Measurements from ENCODE around the gene CLEC1B.

Gene CLEC1B

DNA sequence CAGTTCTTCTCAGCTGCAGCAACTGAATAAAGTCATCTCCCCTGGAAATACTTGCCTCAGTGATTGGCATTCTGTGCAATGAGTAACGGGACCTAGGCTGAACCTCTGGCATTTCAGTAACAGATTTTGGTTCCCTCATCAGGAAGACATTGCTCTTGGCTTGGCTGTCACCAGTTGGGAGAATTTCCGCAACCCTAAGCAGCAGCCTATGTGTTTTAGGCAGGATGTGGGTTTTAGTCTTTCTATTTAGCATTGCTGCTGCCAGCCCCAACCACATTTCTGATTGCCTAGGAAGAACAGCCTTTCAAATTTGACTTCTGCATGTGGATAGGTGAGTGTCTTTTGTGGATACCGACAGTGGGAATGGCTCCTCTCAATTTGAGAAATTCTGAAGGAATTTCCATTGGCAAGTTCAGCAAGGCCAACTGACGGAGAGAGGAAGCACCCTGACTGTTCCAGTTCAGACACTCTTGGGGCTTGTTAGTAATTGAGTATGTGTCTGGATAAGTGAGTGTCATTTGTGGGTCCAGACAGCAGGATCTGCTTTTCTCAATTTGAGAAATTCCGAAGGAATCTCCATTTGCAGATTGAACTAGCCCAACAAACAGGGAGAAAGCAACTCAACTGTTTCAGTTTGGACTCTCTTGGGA, 47.8 kb downstream of the CLEC1B start:
- H3K4me3 ChIP-seq (ENCODE audit: low read depth, low read length): no peak overlapping the region
- ChIA-PET CTCF (no interaction called here), POLR2A (no interaction called here)
- TF ChIP-seq CTCF (IDR thresholded peaks at IDR 0.05; ENCODE audit: insufficient read depth, low read length, missing control alignments): no peak
- DNase-seq (ENCODE audit: low read depth, low spot score): no peak

GRCh38 chr12:9948606-9949296, 50.2 kb downstream of the CLEC1B start:
- ChIA-PET POLR2A (no interaction called here), CTCF (interaction anchor here (1.3 kb wide), 1 partner anchor 61 kb away, joined by 4 read pairs; the partner anchor contains the start of gene CLEC12B)
- H3K4me3 ChIP-seq (ENCODE audit: low read depth, low read length): no peak overlapping the region
- no peak for DNase-seq (ENCODE audit: low read depth, low spot score)
- no peak for TF ChIP-seq CTCF (IDR thresholded peaks at IDR 0.05; ENCODE audit: insufficient read depth, low read length, missing control alignments)

DNA sequence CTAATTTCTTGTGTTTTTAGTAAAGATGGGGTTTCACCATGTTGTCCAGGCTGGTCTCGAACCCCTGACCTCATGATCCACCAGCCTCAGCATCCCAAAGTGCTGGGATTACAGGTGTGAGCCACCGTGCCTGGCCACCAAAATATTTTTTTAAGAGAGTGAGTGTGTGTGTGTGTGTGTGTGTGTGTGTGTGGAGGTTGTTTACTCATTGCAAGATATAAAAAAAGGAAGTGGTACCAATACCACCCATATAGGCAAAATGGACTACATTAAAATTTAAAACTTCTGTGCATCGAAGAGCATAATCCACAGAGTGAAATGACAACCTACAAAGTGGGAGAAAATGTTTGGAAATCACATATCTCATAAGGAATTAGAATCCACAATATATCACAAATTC, 51.2 kb downstream of the CLEC1B start:
- no peak for DNase-seq (ENCODE audit: low read depth, low spot score)
- ChIA-PET CTCF (interaction anchor here (1.1 kb wide), 1 partner anchor 62 kb away, joined by 3 read pairs; no protein-coding TSS in a partner anchor), POLR2A (no interaction called here)
- H3K4me3 ChIP-seq (ENCODE audit: low read depth, low read length): no peak overlapping the region
- TF ChIP-seq CTCF (IDR thresholded peaks at IDR 0.05; ENCODE audit: insufficient read depth, low read length, missing control alignments): no peak

DNA sequence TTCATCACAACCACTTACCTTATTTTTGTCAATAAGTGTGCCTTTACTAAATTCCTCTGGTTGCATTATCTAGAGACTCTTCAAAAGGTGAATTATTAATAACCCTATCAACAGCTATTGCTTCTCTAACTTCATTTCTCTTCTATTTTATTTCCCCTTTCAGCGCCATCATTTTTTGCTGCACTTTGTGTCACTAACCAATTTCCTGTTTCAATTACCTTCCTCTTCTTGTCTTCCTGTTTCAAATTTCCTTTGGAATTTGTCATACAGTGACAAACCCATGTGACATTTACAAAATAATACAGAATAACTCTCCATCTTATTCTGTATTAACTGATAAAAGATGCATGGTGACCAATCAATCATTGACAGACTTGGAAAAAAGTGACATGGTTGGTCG, 54.5 kb downstream of the CLEC1B start:
- POLR2A ChIA-PET: no interaction called here
- CTCF ChIA-PET: no interaction called here
- DNase-seq (ENCODE audit: low read depth, low spot score): no peak
- no peak for TF ChIP-seq CTCF (IDR thresholded peaks at IDR 0.05; ENCODE audit: insufficient read depth, low read length, missing control alignments)
- no peak overlapping the region for H3K4me3 ChIP-seq (ENCODE audit: low read depth, low read length)

DNA sequence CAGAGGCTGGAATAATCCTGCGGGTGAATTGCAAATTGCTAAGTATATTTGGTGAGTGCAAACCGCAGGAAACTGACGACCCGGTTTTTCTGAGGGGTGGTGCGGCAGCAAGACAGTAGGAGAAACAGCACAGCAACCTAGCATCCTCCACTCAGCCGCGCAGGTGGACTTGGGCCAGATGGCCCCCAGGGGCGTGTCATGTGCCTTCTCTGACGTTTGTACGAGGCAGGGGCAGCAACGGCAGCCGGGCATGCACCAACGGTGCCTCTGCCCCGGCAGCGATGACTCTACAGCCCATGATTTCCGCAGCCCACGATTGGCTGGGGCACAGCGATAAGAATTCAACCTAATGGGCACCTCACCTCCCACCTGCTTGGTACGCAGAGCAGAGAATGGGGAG, 55.7 kb downstream of the CLEC1B start:
- CTCF ChIA-PET: no interaction called here
- TF ChIP-seq CTCF (IDR thresholded peaks at IDR 0.05; ENCODE audit: insufficient read depth, low read length, missing control alignments): no peak
- POLR2A ChIA-PET: no interaction called here
- H3K4me3 ChIP-seq (ENCODE audit: low read depth, low read length): no peak overlapping the region
- no peak for DNase-seq (ENCODE audit: low read depth, low spot score)
